Body of pancreas (tissue), 4 donors: ENCODE measurements around the gene RPL35A. TPM values are rescaled to one million over a fixed set of nuclear protein-coding genes. Genes with fewer than 3 reads are reported as not detected.
A peak's percentile ranks its signal among the peaks of the same experiment; 100 is the strongest.

Experiments used
- ATAC-seq: fragments of 150-250 bp; one replicate; pipeline ENCODE4 v1.9.1; 2016
- DNase-seq, 4 donors: peaks; one replicate each; pipeline ENCODE4 v3.0.0-alpha.2; 2019
- H3K27ac ChIP-seq, 4 donors: fragments of 200-600 bp; sonication (generic); 1 replicate in 3 of 4; 2 replicates in 1 of 4; pipeline versions ENCODE4 v1.5.1 to v1.6.1; 2016 to 2019; ENCODE audit warnings: mild to moderate bottlenecking in 1 of 4, mixed read lengths in 1 of 4, moderate library complexity in 1 of 4
- H3K27me3 ChIP-seq, 2 donors: fragments of 200-600 bp; sonication (generic); one replicate each; pipeline ENCODE4 v1.6.0; 2016; ENCODE audit warnings: mild to moderate bottlenecking in 1 of 2
- H3K36me3 ChIP-seq, 2 donors: fragments of 200-600 bp; sonication (generic); replicated peaks in 1 of 2; 2 replicates each; pipeline ENCODE4 v1.5.1; 2016; ENCODE audit warnings: low read depth in 2 of 2; ENCODE audit not compliant: insufficient read depth in 1 of 2
- H3K4me1 ChIP-seq: fragments of 200-600 bp; sonication (generic); one replicate; pipeline ENCODE4 v1.6.0; 2016
- H3K4me3 ChIP-seq, 2 donors: fragments of 200-600 bp; sonication (generic); 1 replicate in 1 of 2; 2 replicates in 1 of 2; pipeline ENCODE4 v1.5.1; 2016 to 2019
- H3K9me3 ChIP-seq, 3 donors: fragments of 200-600 bp; sonication (generic); 1 replicate in 2 of 3; 2 replicates in 1 of 3; pipeline ENCODE4 v1.5.1; 2016
- POLR2A ChIP-seq, 3 donors: fragments of 450-650 bp; IDR thresholded peaks; one replicate each; pipeline ENCODE4 v1.6.1; 2016; ENCODE audit warnings: antibody characterized with exemption in 3 of 3, mild to moderate bottlenecking in 2 of 3
- WGBS, 2 donors: methylation state at CpG; one replicate each; pipeline ENCODE4 v1.1.5; 2017; 5-methylcytosine and 5-hydroxymethylcytosine counted together
- intact Hi-C: fragments of 100-400 bp; cut with DNase I; formaldehyde crosslinking; loops from one replicate; pipeline ENCODE4 v1.15.1; 2023
- total RNA-seq, 2 donors: library from RNA; depleted of rRNA; stranded (reverse); fragments of >200 nt; gene quantifications; one replicate each; pipeline ENCODE4 v1.1.0, GENCODE V29; 2016
- TF ChIP-seq, protein P1 (sequence below), 7 experiments: fragments of 450-650 bp in 4 of 7; fragments of 200-600 bp in 3 of 7; sonication (generic) in 3 of 7; IDR thresholded peaks; one replicate each; pipeline ENCODE4 v1.5.1; 2016 to 2019; ENCODE audit warnings: antibody characterized with exemption in 7 of 7

The RPL35A gene
- 100 to 1,000 TPM; 156 to 462 TPM for total RNA-seq

DNA sequence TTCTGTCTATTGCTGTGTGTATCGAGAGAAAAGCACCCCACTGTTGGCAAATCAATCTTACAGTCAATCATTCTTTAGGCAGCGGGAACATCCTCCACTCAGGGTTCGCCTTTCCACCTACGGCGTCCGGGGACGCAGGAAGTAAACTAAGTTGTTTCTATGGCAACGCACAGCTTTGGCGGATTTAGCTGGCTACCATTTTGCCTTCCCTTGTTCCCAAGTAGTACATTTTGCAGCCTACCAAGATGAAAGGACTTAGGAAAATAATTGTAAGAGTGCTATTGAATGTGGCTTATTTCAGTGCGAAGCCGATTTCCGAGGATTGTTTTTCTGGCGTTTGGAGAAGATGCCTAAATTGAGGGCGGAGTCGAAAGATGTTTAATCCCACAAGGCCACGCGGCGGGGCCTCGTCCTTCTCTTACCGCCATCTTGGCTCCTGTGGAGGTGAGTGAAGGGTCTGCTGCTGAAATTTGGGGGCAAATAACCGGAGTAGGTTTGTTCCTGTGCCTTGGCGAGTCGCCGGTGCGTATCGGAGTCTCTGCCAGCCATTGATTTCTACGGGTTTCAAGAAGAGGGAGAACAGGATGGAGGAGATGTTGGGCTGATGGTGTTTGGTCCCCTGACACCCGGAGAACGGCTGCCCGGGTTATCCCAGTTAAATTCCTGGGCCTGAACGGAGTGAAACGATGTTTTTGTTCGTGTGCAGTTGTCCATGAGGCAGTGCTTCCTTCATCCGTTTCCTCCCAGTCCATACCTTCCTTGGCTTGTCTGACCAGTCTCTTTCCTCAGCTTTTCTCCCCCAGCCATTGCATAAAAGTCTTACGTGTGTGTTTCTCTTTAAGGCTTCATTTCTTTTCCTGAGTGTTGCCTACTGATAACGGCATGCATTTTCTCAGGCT lies at the start of gene RPL35A:
RPL35A (plus strand) TSS at position 413 of the 899 bp plus-strand sequence. CDS start 778 bp downstream, outside the sequence.
- 0 to 1% methylated on average over 35 to 36 of the region's 36 CpGs for WGBS, 2 donors
- H3K27me3 ChIP-seq, result no peaks in the 10 kb centered on the region
- H3K27ac ChIP-seq, result peak within 1 kb of the TSS; percentile 82 to 94 (median 92)
- H3K4me1 ChIP-seq, result peaks cover 37% of the 10 kb centered on the region
- H3K36me3 ChIP-seq, result peaks cover 17% of the 10 kb centered on the region in 2 donors
- DNase-seq (peak; percentile 87 to 91 (median 88)), ATAC-seq (peak; percentile 94)
- peak in 2 of 3 donors; percentile 88 to 91 for TF ChIP-seq POLR2A (IDR thresholded peaks at IDR 0.05)
- TF ChIP-seq, protein P1, sequence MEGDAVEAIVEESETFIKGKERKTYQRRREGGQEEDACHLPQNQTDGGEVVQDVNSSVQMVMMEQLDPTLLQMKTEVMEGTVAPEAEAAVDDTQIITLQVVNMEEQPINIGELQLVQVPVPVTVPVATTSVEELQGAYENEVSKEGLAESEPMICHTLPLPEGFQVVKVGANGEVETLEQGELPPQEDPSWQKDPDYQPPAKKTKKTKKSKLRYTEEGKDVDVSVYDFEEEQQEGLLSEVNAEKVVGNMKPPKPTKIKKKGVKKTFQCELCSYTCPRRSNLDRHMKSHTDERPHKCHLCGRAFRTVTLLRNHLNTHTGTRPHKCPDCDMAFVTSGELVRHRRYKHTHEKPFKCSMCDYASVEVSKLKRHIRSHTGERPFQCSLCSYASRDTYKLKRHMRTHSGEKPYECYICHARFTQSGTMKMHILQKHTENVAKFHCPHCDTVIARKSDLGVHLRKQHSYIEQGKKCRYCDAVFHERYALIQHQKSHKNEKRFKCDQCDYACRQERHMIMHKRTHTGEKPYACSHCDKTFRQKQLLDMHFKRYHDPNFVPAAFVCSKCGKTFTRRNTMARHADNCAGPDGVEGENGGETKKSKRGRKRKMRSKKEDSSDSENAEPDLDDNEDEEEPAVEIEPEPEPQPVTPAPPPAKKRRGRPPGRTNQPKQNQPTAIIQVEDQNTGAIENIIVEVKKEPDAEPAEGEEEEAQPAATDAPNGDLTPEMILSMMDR (IDR thresholded peaks at IDR 0.05), result peak in 1 of 7 experiments; percentile 13
- H3K4me3 ChIP-seq, result peak within 1 kb of the TSS; percentile 54 to 57
- intact Hi-C loops, result no loop called here
- H3K9me3 ChIP-seq, result no peaks in the 10 kb centered on the region

DNA sequence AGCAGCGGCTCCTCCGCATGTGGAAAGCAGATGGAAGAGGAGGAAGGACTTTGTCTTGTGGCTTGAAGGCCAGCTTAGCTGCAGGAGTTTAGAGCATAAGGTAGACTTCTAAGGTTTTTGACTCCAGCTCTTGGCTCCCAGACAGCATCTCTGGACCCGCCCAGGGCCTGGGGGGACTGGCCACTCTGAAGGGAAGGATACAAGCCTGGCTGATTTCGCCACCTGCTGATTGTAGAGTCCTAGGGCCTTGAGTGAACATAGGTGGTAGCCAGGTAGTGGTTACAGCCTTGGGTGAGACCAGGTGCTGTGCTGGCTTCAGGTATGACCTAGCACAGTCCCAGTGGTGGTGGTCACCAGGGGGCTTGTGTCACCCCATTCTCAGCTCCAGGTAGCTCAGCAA lies 48.4 kb upstream of the RPL35A start:
- no peaks in the 10 kb centered on the region for H3K36me3 ChIP-seq
- no peak overlapping the region for H3K4me3 ChIP-seq
- H3K4me1 ChIP-seq, result peaks cover 11% of the 10 kb centered on the region
- intact Hi-C loops, result no loop called here
- ATAC-seq, result no peak
- WGBS, 2 donors, result 86 to 100% methylated on average over 2 to 4 of the region's 4 CpGs
- TF ChIP-seq, protein P1 (IDR thresholded peaks at IDR 0.05), result no peak
- no peak for TF ChIP-seq POLR2A (IDR thresholded peaks at IDR 0.05)
- H3K27me3 ChIP-seq, result no peaks in the 10 kb centered on the region
- no peak for DNase-seq
- no peaks in the 10 kb centered on the region for H3K9me3 ChIP-seq
- no peak overlapping the region for H3K27ac ChIP-seq

DNA sequence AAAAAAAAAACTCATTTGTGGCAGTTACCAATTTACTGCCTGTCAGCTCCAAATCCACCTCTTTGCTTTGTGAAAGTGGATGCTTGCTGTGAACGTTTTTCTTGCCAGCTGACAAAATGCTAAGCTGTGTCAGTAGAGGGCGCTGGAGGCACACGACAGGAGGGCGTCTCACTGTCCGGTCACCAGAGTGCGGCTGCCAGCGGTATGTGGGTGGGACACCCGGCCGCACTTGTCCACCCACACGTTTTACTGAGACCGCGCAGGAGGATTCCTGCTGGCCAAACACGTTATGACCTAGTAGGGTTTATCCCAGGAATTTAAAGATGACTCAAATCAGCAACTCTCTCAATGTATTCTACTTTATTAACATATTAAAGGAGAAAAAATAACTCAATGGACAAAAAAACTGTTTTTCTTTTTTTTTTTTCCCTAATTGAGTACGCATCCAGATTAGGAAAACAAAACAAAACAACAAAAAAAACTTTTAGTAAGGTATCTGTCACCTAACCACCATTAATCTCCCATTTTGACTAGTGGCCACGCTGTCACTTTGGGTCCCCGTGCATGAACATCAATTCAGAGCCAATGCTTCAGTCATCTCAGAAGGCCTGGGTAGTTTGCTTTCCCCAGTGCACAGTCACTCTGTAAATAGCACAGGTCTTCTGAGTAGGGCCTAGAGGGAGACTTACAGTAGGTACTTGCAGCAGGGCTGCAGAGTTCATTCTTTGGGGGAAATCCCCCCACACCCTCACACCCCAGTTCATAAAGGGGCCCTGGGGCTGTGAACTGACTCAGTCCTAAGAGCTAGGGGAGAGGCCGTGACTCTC lies 43.8 kb upstream of the RPL35A start:
- no peak overlapping the region for H3K4me3 ChIP-seq
- TF ChIP-seq, protein P1 (IDR thresholded peaks at IDR 0.05), result peak; percentile 77 to 93 (median 89)
- no peak for TF ChIP-seq POLR2A (IDR thresholded peaks at IDR 0.05)
- WGBS, 2 donors, result 11 to 14% methylated on average over 17 of the region's 17 CpGs
- no peaks in the 10 kb centered on the region for H3K27me3 ChIP-seq
- H3K36me3 ChIP-seq, result no peaks in the 10 kb centered on the region
- H3K4me1 ChIP-seq, result peaks cover 10% of the 10 kb centered on the region
- peak; percentile 83 to 89 (median 88) for DNase-seq
- H3K9me3 ChIP-seq, result no peaks in the 10 kb centered on the region
- no peak overlapping the region for H3K27ac ChIP-seq
- intact Hi-C loops, result no loop called here
- peak; percentile 92 for ATAC-seq

DNA sequence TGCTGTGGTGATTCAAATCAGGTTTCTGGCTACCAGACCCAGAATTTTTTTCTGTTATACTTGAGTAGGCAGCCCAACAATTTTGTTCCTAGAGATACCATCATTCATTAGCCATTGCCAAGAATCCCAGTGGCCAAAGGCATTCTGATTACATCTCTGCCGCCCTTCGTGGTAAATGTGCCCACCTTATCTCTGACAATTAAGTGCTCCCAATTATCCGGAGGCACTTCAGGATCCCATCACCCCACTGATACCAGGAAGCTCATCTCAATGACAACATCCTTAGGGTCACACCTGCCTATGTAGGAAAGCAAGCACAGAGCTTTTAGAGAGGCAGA lies 43.2 kb upstream of the RPL35A start:
- ATAC-seq, result no peak
- H3K36me3 ChIP-seq, result no peaks in the 10 kb centered on the region
- WGBS, 2 donors, result 33 to 64% methylated on average over 3 of the region's 3 CpGs
- no peaks in the 10 kb centered on the region for H3K27me3 ChIP-seq
- DNase-seq, result no peak
- no peaks in the 10 kb centered on the region for H3K9me3 ChIP-seq
- TF ChIP-seq POLR2A (IDR thresholded peaks at IDR 0.05), result no peak
- TF ChIP-seq, protein P1 (IDR thresholded peaks at IDR 0.05), result no peak
- H3K4me3 ChIP-seq, result no peak overlapping the region
- intact Hi-C loops, result no loop called here
- peaks cover 10% of the 10 kb centered on the region for H3K4me1 ChIP-seq
- H3K27ac ChIP-seq, result no peak overlapping the region
